Chondrocyte (in vitro differentiated cells): ENCODE data around the gene STK4. TPM values are rescaled to one million over a fixed set of nuclear protein-coding genes. Genes with fewer than 3 reads are reported as not detected.
A peak's percentile ranks its signal among the peaks of the same experiment; 100 is the strongest.
"Not testable (repeated sequence)": the region's sequence is repeated elsewhere in the genome, so short reads cannot be mapped to it uniquely, and the experiment has no call there.

Source experiments
- DNase-seq: peaks from one replicate; pipeline ENCODE4 v3.0.0; 2021; ENCODE audit warnings: mixed read lengths, low spot score
- H3K27ac Mint-ChIP-seq: one replicate; pipeline ENCODE4 v1.8.0; 2021; ENCODE audit warnings: mild to moderate bottlenecking, moderate library complexity, mixed read lengths; ENCODE audit not compliant: unreplicated experiment
- H3K27me3 Mint-ChIP-seq: 2 replicates; pipeline ENCODE4 v1.8.0; 2021; ENCODE audit warnings: low read depth, mixed read lengths
- H3K36me3 Mint-ChIP-seq: 2 replicates; pipeline ENCODE4 v1.8.0; 2021; ENCODE audit warnings: low read depth, mixed read lengths
- H3K4me1 Mint-ChIP-seq: 2 replicates; pipeline ENCODE4 v1.8.0; 2021; ENCODE audit warnings: low read depth, mild to moderate bottlenecking, mixed read lengths
- H3K4me3 Mint-ChIP-seq: one replicate; pipeline ENCODE4 v1.8.0; 2021; ENCODE audit warnings: mild to moderate bottlenecking, moderate library complexity, mixed read lengths; ENCODE audit not compliant: unreplicated experiment
- H3K9me3 Mint-ChIP-seq: 2 replicates; pipeline ENCODE4 v1.8.0; 2021; ENCODE audit warnings: low read depth, mixed read lengths
- total RNA-seq: library from RNA; stranded (reverse); gene quantifications from 3 replicates; pipeline ENCODE4 v1.2.1, GENCODE V29; 2021
- TF ChIP-seq, protein P1 (sequence below): fragments of 200-600 bp; sonication (generic); IDR thresholded peaks from 2 replicates; pipeline ENCODE4 v1.5.0; 2021; ENCODE audit warnings: antibody characterized with exemption, mild to moderate bottlenecking, moderate library complexity

Gene STK4
- total RNA-seq, 1 donor from 2014 or later = 23.4 TPM

DNA sequence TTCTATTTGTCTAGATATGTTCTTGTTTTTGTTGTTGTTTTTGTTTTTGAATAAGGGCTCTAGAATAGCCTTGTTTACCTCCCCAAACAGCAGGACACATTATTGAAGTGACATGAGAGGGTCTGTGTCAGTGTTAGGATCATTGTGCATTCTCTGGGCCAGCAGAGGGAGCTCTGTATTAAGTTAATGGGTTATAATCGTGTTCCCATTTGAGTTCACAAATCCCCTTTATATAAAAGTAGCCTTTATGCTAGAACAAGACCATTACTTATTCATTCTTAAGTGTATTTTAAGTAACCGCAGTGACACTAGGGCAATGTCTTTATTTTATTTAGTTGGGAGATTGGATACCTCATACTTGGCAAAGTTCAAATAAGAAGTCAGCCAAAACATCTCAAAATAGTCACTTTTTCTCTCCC, 44.8 kb downstream of the STK4 start:
- Mint-ChIP-seq H3K4me3 (no peak overlapping the region), H3K9me3 (no peaks in the 10 kb centered on the region), H3K27ac (peak overlapping the region; percentile 83), H3K36me3 (peaks cover 7% of the 10 kb centered on the region), H3K4me1 (peaks cover 51% of the 10 kb centered on the region), H3K27me3 (no peaks in the 10 kb centered on the region)
- TF ChIP-seq, protein P1, sequence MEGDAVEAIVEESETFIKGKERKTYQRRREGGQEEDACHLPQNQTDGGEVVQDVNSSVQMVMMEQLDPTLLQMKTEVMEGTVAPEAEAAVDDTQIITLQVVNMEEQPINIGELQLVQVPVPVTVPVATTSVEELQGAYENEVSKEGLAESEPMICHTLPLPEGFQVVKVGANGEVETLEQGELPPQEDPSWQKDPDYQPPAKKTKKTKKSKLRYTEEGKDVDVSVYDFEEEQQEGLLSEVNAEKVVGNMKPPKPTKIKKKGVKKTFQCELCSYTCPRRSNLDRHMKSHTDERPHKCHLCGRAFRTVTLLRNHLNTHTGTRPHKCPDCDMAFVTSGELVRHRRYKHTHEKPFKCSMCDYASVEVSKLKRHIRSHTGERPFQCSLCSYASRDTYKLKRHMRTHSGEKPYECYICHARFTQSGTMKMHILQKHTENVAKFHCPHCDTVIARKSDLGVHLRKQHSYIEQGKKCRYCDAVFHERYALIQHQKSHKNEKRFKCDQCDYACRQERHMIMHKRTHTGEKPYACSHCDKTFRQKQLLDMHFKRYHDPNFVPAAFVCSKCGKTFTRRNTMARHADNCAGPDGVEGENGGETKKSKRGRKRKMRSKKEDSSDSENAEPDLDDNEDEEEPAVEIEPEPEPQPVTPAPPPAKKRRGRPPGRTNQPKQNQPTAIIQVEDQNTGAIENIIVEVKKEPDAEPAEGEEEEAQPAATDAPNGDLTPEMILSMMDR = peak; percentile 94
- no peak for DNase-seq

DNA sequence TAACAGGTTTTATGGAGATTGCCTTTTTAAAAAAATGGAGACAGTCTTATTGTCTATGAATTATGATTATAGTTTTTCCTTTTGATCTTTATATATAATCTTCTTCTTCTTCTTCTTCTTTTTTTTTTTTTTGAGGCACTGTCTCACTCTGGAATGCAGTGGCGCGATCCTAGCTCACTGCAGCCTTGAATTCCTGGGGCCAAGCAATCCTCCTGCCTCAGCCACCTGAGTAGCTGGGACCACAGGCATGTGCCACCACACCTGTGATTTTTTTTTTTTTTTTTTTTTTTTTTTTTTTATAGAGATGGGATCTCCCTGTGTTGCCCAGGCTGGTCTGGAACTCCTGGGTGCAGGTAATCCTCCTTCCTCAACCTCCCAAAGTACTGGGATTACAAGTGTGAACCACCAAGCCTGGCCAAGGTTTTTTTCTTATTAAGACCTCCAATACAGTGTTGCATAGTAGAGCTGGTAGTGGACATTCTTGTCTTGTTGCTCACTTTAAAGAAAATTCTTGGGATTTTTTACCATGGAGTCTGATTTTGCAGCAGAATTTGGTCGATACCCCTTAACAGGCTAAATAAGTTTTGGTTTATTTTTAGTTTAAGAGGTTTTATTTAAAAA, 46.5 kb downstream of the STK4 start:
- Mint-ChIP-seq H3K4me1 (peaks cover 62% of the 10 kb centered on the region), H3K36me3 (peaks cover 3% of the 10 kb centered on the region), H3K27ac (no peak overlapping the region), H3K27me3 (no peaks in the 10 kb centered on the region), H3K9me3 (no peaks in the 10 kb centered on the region), H3K4me3 (no peak overlapping the region)
- TF ChIP-seq, protein P1 = no peak
- no peak for DNase-seq

DNA sequence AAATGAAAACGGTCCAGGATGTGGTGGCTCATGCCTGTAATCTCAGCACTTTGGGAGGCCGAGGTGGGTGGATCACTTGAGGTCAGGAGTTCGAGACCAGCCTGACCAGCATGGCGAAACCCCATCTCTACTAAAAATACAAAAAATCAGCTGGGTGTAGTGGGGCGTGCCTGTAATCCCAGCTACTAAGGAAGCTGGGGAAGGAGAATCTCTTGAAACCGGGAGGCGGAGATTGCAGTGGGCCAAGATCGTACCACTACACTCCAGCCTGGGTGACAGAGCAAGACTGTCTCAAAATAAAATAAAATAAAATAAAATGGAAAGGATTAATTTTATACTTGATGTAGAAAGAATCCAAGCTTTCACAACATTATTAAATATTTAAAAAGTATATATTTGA, 47.8 kb downstream of the STK4 start:
- not testable (repeated sequence) for DNase-seq, H3K27me3 Mint-ChIP-seq, H3K4me3 Mint-ChIP-seq, H3K9me3 Mint-ChIP-seq, H3K36me3 Mint-ChIP-seq
- Mint-ChIP-seq H3K4me1 (peaks cover 62% of the 10 kb centered on the region), H3K27ac (peak overlapping the region; percentile 12)

DNA sequence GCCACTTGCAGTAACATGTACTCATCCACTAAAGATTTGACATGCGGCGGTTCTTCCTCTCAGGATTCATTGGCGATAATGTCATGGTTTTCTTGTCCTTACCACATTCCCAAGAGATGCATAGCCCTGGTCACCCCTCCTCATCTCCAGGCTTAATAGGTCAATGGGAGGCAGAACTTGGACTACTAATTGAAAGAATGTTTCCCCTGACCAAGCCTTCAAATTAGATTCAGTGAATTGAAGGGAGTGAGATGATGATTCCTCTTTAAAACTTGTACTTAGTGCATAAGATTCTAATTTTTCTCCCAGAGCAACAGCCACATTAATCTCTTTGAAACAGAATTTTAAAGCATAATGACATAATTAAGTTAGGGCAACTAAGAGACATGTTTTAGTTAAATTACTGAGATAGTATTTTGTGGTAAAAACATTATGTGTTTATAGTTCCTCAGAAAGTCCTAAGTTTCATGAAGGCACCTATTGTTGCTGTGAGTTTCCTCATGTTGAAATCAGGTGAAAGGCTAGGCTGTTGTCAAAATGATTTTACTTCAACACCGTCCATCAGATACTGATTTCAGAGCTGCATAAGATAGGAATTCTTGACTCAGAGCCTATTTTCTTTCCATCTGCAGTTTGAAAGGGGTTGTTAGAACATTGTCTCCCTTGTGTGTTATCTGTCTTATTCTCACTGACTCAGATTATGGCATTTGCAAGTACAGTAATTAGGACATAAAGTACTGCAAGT, 48.5 kb downstream of the STK4 start:
- TF ChIP-seq, protein P1 = no peak
- no peaks in the 10 kb centered on the region for H3K9me3 Mint-ChIP-seq
- H3K4me3 Mint-ChIP-seq = no peak overlapping the region
- DNase-seq = no peak
- H3K27me3 Mint-ChIP-seq = no peaks in the 10 kb centered on the region
- peaks cover 2% of the 10 kb centered on the region for H3K36me3 Mint-ChIP-seq
- H3K27ac Mint-ChIP-seq = peak overlapping the region; percentile 72
- H3K4me1 Mint-ChIP-seq = peaks cover 62% of the 10 kb centered on the region

DNA sequence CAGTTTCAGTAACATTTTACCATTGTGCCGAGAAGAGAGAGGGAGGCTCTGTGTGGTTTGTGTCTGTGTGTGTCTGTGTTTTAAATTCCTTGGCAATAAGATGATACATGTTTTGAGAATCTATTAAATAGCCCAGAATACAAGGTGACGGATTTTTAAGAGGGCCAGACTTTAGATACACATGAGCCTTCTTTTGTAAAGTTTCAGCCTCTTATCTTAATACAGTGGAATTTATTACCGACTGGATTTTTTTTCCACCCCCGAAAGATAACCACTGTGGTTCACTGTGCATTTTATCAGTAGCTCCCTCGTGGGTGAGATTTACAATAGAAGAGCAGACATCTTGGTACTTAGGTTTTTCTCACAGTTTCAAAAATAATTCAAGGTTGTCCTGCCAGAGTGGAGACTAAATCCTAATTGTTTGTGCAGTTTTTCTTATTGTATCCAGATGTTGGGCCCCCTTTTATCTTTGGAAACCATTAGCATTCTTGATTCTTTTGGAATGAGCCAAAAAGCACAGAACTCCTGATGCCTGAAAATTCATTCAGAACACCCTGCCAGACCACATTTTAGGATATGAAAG, 49.9 kb downstream of the STK4 start:
- Mint-ChIP-seq H3K4me3 (no peak overlapping the region), H3K36me3 (peaks cover 2% of the 10 kb centered on the region), H3K9me3 (no peaks in the 10 kb centered on the region), H3K4me1 (peaks cover 53% of the 10 kb centered on the region), H3K27me3 (no peaks in the 10 kb centered on the region), H3K27ac (peak overlapping the region; percentile 82)
- TF ChIP-seq, protein P1 = no peak
- DNase-seq = no peak
